Gastroesophageal sphincter (tissue), 4 donors: ENCODE measurements around the gene TM9SF3. TPM values are rescaled to one million over a fixed set of nuclear protein-coding genes. Genes with fewer than 3 reads are reported as not detected.
A peak's percentile ranks its signal among the peaks of the same experiment; 100 is the strongest.
"Not testable (repeated sequence)": the region's sequence is repeated elsewhere in the genome, so short reads cannot be mapped to it uniquely, and the experiment has no call there.

Experiments
- ATAC-seq: fragments of 150-250 bp; one replicate; pipeline ENCODE4 v1.9.1; 2016; ENCODE audit warnings: mild to moderate bottlenecking, moderate library complexity
- H3K27ac ChIP-seq, 4 donors: fragments of 200-600 bp; sonication (generic) in 3 of 4; 1 replicate in 3 of 4; 2 replicates in 1 of 4; pipeline ENCODE4 v1.5.1; 2016 to 2019
- H3K27me3 ChIP-seq: fragments of 200-600 bp; sonication (generic); one replicate; pipeline ENCODE4 v1.5.1; 2019
- H3K36me3 ChIP-seq, 2 donors: fragments of 200-600 bp; sonication (generic); one replicate each; pipeline ENCODE4 v1.5.1; 2019; ENCODE audit warnings: control low read depth in 1 of 2
- H3K4me1 ChIP-seq, 3 donors: fragments of 200-600 bp; sonication (generic); 1 replicate in 2 of 3; 2 replicates in 1 of 3; pipeline ENCODE4 v1.5.1; 2016 to 2019; ENCODE audit warnings: control low read depth in 2 of 3
- H3K4me3 ChIP-seq, 2 donors: fragments of 200-600 bp; sonication (generic); one replicate each; pipeline ENCODE4 v1.5.1; 2019; ENCODE audit warnings: mild to moderate bottlenecking in 1 of 2, moderate library complexity in 1 of 2
- H3K9me3 ChIP-seq, 3 donors: fragments of 200-600 bp; sonication (generic); one replicate each; pipeline ENCODE4 v1.5.1; 2017 to 2019; ENCODE audit warnings: control low read depth in 2 of 3
- CTCF ChIP-seq, 4 experiments: fragments of 200-600 bp in 2 of 4; fragments of 450-650 bp in 2 of 4; sonication (generic) in 1 of 4; IDR thresholded peaks; one replicate each; pipeline ENCODE4 v1.5.1; 2017 to 2019; ENCODE audit warnings: antibody characterized with exemption in 4 of 4, mild to moderate bottlenecking in 2 of 4, moderate library complexity in 2 of 4
- EP300 ChIP-seq: sonication (generic); formaldehyde crosslinking; IDR thresholded peaks from one replicate; pipeline ENCODE4 v1.6.1; 2017; ENCODE audit warnings: antibody characterized with exemption, mild to moderate bottlenecking
- POLR2A ChIP-seq, 2 donors: fragments of 450-650 bp; IDR thresholded peaks; one replicate each; pipeline ENCODE4 v1.6.1; 2017; ENCODE audit warnings: antibody characterized with exemption in 2 of 2, mild to moderate bottlenecking in 2 of 2, moderate library complexity in 1 of 2
- POLR2AphosphoS5 ChIP-seq: sonication (generic); formaldehyde crosslinking; IDR thresholded peaks from one replicate; pipeline ENCODE4 v1.6.1; 2017; ENCODE audit warnings: antibody characterized with exemption
- WGBS, 2 donors: methylation state at CpG; one replicate each; pipeline ENCODE4 v1.1.5; 2018; ENCODE audit warnings: low coverage in 1 of 2; 5-methylcytosine and 5-hydroxymethylcytosine counted together
- total RNA-seq, 4 donors: library from RNA; depleted of rRNA; stranded (reverse); fragments of >200 nt; gene quantifications; one replicate each; pipeline ENCODE4 v1.1.0, GENCODE V29; 2016

Gene TM9SF3
- total RNA-seq, 4 donors from 2014 or later: 88.6 to 121 (median 114) TPM

- WGBS, 2 donors: 95 to 100% methylated on average over 1 to 3 of the region's 3 CpGs
- Histone ChIP-seq H3K27me3 (no peaks in the 10 kb centered on the region), H3K27ac (no peak overlapping the region), H3K9me3 (no peaks in the 10 kb centered on the region), H3K4me3 (no peak overlapping the region), H3K36me3 (peaks cover 3 to 67% of the 10 kb centered on the region in 2 donors), H3K4me1 (peaks cover 0 to 23% (median 4%) of the 10 kb centered on the region in 3 donors)
- TF ChIP-seq EP300: no peak
- no peak for TF ChIP-seq POLR2A (IDR thresholded peaks at IDR 0.05)
- no peak for TF ChIP-seq CTCF (IDR thresholded peaks at IDR 0.05)
- TF ChIP-seq POLR2AphosphoS5: no peak
- no peak for ATAC-seq
Measured at GRCh38 chr10:96560966-96561887, 25.6 kb downstream of the TM9SF3 start.

- Histone ChIP-seq H3K27me3 (no peaks in the 10 kb centered on the region), H3K36me3 (peaks cover 3 to 67% of the 10 kb centered on the region in 2 donors), H3K4me1 (peaks cover 0 to 15% (median 4%) of the 10 kb centered on the region in 3 donors), H3K9me3 (no peaks in the 10 kb centered on the region), H3K4me3 (no peak overlapping the region), H3K27ac (no peak overlapping the region)
- TF ChIP-seq CTCF (IDR thresholded peaks at IDR 0.05) (no peak), POLR2AphosphoS5 (no peak), POLR2A (IDR thresholded peaks at IDR 0.05) (no peak), EP300 (no peak)
- 86 to 100% methylated on average over 1 to 2 of the region's 2 CpGs for WGBS, 2 donors
- no peak for ATAC-seq
Measured at GRCh38 chr10:96560489-96560888, 26.3 kb downstream of the TM9SF3 start.

- WGBS, 2 donors: 80% methylated on average over 1 of the region's 1 CpG; no CpG with 5 or more reads in 1 of the 2 donors
Measured at GRCh38 chr10:96556003-96556402, 30.8 kb downstream of the TM9SF3 start.

GRCh38 chr10:96555330-96555729 is 31.5 kb downstream of the TM9SF3 start:
- H3K4me3 ChIP-seq: no peak overlapping the region
- peaks cover 3 to 73% of the 10 kb centered on the region in 2 donors for H3K36me3 ChIP-seq
- H3K27ac ChIP-seq: no peak overlapping the region
- H3K4me1 ChIP-seq: no peaks in the 10 kb centered on the region
- ATAC-seq: no peak
- no peaks in the 10 kb centered on the region for H3K9me3 ChIP-seq
- TF ChIP-seq EP300: no peak
- TF ChIP-seq CTCF (IDR thresholded peaks at IDR 0.05): no peak
- TF ChIP-seq POLR2A (IDR thresholded peaks at IDR 0.05): no peak
- no peak for TF ChIP-seq POLR2AphosphoS5
- WGBS, 2 donors: 88 to 94% methylated on average over 3 of the region's 3 CpGs
- H3K27me3 ChIP-seq: no peaks in the 10 kb centered on the region

More at GRCh38 chr10:96556003-96556402, 30.8 kb downstream of the TM9SF3 start:
- H3K27ac ChIP-seq: no peak overlapping the region
- TF ChIP-seq CTCF (IDR thresholded peaks at IDR 0.05) (peak in 1 of 4 experiments; percentile 17), EP300 (no peak)
- H3K4me1 ChIP-seq: peaks cover 0 to under 1% (median 0%) of the 10 kb centered on the region in 3 donors
- no peak for ATAC-seq
- no peaks in the 10 kb centered on the region for H3K27me3 ChIP-seq
- no peak overlapping the region for H3K4me3 ChIP-seq
- H3K36me3 ChIP-seq: peaks cover 3 to 73% of the 10 kb centered on the region in 2 donors
- no peaks in the 10 kb centered on the region for H3K9me3 ChIP-seq

GRCh38 chr10:96548589-96548988 is 38.2 kb downstream of the TM9SF3 start:
- no peak overlapping the region for H3K4me3 ChIP-seq
- H3K9me3 ChIP-seq: no peaks in the 10 kb centered on the region
- 54 to 76% methylated on average over 3 to 5 of the region's 5 CpGs for WGBS, 2 donors
- H3K27ac ChIP-seq: no peak overlapping the region
- no peaks in the 10 kb centered on the region for H3K27me3 ChIP-seq
- peaks cover 4 to 79% of the 10 kb centered on the region in 2 donors for H3K36me3 ChIP-seq
- H3K4me1 ChIP-seq: no peaks in the 10 kb centered on the region
- ATAC-seq: no peak
- TF ChIP-seq POLR2A (IDR thresholded peaks at IDR 0.05) (no peak), POLR2AphosphoS5 (no peak), EP300 (no peak), CTCF (IDR thresholded peaks at IDR 0.05) (no peak)

GRCh38 chr10:96545558-96545957 is 41.3 kb downstream of the TM9SF3 start:
- not testable (repeated sequence) for H3K27ac ChIP-seq, H3K9me3 ChIP-seq, H3K4me1 ChIP-seq, ATAC-seq, H3K4me3 ChIP-seq, H3K27me3 ChIP-seq
- 91 to 97% methylated on average over 6 to 10 of the region's 10 CpGs for WGBS, 2 donors
- H3K36me3 ChIP-seq: peaks cover 4 to 82% of the 10 kb centered on the region in 2 donors
